Stomach (tissue), 9 donors: ENCODE results near the gene TMOD3. TPM values are rescaled to one million over a fixed set of nuclear protein-coding genes. Genes with fewer than 3 reads are reported as not detected.

Experiments
- DNase-seq, 2 donors: peaks; one replicate each; pipeline versions ENCODE4 v3.0.0 to v3.0.0-alpha.2; 2013 to 2019
- H3K27ac ChIP-seq, 5 donors: fragments of 200-600 bp in 4 of 5; sonication (generic) in 4 of 5; one replicate each; pipeline ENCODE4 v1.5.1; 2013 to 2019; ENCODE audit warnings: mild to moderate bottlenecking in 1 of 5, moderate library complexity in 1 of 5
- H3K27me3 ChIP-seq, 3 donors: fragments of 200-600 bp; sonication (generic); one replicate each; pipeline ENCODE4 v1.5.1; 2017 to 2019; ENCODE audit warnings: mixed run types in 1 of 3
- H3K36me3 ChIP-seq, 4 donors: fragments of 200-600 bp; sonication (generic); 1 replicate in 3 of 4; 2 replicates in 1 of 4; pipeline ENCODE4 v1.5.1; 2016 to 2019
- H3K4me1 ChIP-seq, 4 donors: fragments of 200-600 bp; sonication (generic); one replicate each; pipeline ENCODE4 v1.5.1; 2016 to 2019
- H3K4me3 ChIP-seq, 4 donors: fragments of 200-600 bp; sonication (generic) in 3 of 4; one replicate each; pipeline ENCODE4 v1.5.1; 2016 to 2019; ENCODE audit warnings: mild to moderate bottlenecking in 1 of 4
- H3K9me3 ChIP-seq, 4 donors: fragments of 200-600 bp; sonication (generic); one replicate each; pipeline ENCODE4 v1.5.1; 2016 to 2019
- CTCF ChIP-seq, 7 experiments: fragments of 450-650 bp in 4 of 7; fragments of 200-600 bp in 3 of 7; sonication (generic) in 3 of 7; IDR thresholded peaks; one replicate each; pipeline ENCODE4 v1.5.1; 2016 to 2019; ENCODE audit warnings: antibody characterized with exemption in 7 of 7, control low read depth in 2 of 7, mild to moderate bottlenecking in 1 of 7
- EP300 ChIP-seq: sonication (generic); formaldehyde crosslinking; IDR thresholded peaks from one replicate; pipeline ENCODE4 v1.6.1; 2017; ENCODE audit warnings: antibody characterized with exemption
- POLR2A ChIP-seq, 4 donors: fragments of 450-650 bp; IDR thresholded peaks; one replicate each; pipeline ENCODE4 v1.6.1; 2016; ENCODE audit warnings: antibody characterized with exemption in 4 of 4, control low read depth in 2 of 4, mild to moderate bottlenecking in 1 of 4, moderate library complexity in 1 of 4
- POLR2AphosphoS5 ChIP-seq, 3 donors: sonication (generic); formaldehyde crosslinking; IDR thresholded peaks; one replicate each; pipeline ENCODE4 v1.6.1; 2016; ENCODE audit warnings: antibody characterized with exemption in 3 of 3
- WGBS, 5 donors: extraction: QIAGEN DNeasy Blood & Tissue Kit in 3 of 5; methylation state at CpG; one replicate each; pipeline versions ENCODE4 v1.1.5 to v1.1.7; 2013 to 2018; 5-methylcytosine and 5-hydroxymethylcytosine counted together
- intact Hi-C: fragments of 100-400 bp; cut with DNase I; formaldehyde crosslinking; loops from one replicate; pipeline ENCODE4 v1.15.1; 2023; ENCODE audit warnings: low total_unique reads
- polyA plus RNA-seq, 3 donors: library from polyadenylated mRNA; stranded (reverse); fragments of 200-250 nt; gene quantifications; one replicate each; pipeline ENCODE4 v1.2.3, GENCODE V29; 2013
- total RNA-seq, 5 donors: library from RNA; depleted of rRNA; stranded (reverse); fragments of >200 nt; gene quantifications; one replicate each; pipeline versions ENCODE4 v1.1.0 to v1.2.3, GENCODE V29; 2014 to 2016
- donor health status: healthy with polysubstance abuse.
- donor health status: Bipolar disorder and iron deficiency.
- donor health status: healthy.

The TMOD3 gene
- total and polyA plus RNA-seq, 8 donors, result 10.1 to 64.3 (median 15.2) TPM

GRCh38 chr15:51812598-51812997 lies 16.9 kb upstream of the TMOD3 start:
- no peaks in the 10 kb centered on the region for H3K27me3 ChIP-seq
- 82 to 92% (median 87%) methylated on average over 2 of the region's 2 CpGs for WGBS, 5 donors
- no peak for DNase-seq
- H3K36me3 ChIP-seq, result peaks cover 0 to 15% (median 10%) of the 10 kb centered on the region in 4 donors
- H3K4me3 ChIP-seq, result no peak overlapping the region
- H3K27ac ChIP-seq, result no peak overlapping the region
- H3K4me1 ChIP-seq, result peaks cover 0 to 12% (median 6%) of the 10 kb centered on the region in 4 donors
- TF ChIP-seq EP300 (no peak), POLR2A (IDR thresholded peaks at IDR 0.05) (no peak), CTCF (IDR thresholded peaks at IDR 0.05) (no peak), POLR2AphosphoS5 (IDR thresholded peaks at IDR 0.05) (no peak)
- intact Hi-C loops, result no loop called here
- no peaks in the 10 kb centered on the region for H3K9me3 ChIP-seq

- no peaks in the 10 kb centered on the region for H3K27me3 ChIP-seq
- H3K36me3 ChIP-seq, result peaks cover 0 to 13% (median 2%) of the 10 kb centered on the region in 4 donors
- no peak for DNase-seq
- no peak for TF ChIP-seq POLR2AphosphoS5 (IDR thresholded peaks at IDR 0.05)
- TF ChIP-seq POLR2A (IDR thresholded peaks at IDR 0.05), result no peak
- TF ChIP-seq EP300, result no peak
- no peak for TF ChIP-seq CTCF (IDR thresholded peaks at IDR 0.05)
- no peaks in the 10 kb centered on the region for H3K9me3 ChIP-seq
- no peak overlapping the region for H3K27ac ChIP-seq
- no peak overlapping the region for H3K4me3 ChIP-seq
- 89 to 94% (median 90%) methylated on average over 3 of the region's 3 CpGs for WGBS, 5 donors
- peaks cover 0 to 12% (median 6%) of the 10 kb centered on the region in 4 donors for H3K4me1 ChIP-seq
- intact Hi-C loops, result no loop called here
These were observed 14.8 kb upstream of the TMOD3 start for GRCh38 chr15:51814606-51815005.

GRCh38 chr15:51816611-51817010 lies 12.8 kb upstream of the TMOD3 start:
- H3K36me3 ChIP-seq, result peaks cover 0 to 7% (median 0%) of the 10 kb centered on the region in 4 donors
- intact Hi-C loops, result no loop called here

GRCh38 chr15:51818150-51818549 lies 11.3 kb upstream of the TMOD3 start:
- WGBS, 5 donors, result 77 to 90% (median 88%) methylated on average over 3 of the region's 3 CpGs
- H3K27me3 ChIP-seq, result no peaks in the 10 kb centered on the region
- H3K27ac ChIP-seq, result no peak overlapping the region
- H3K4me1 ChIP-seq, result peaks cover 0 to 12% (median 6%) of the 10 kb centered on the region in 4 donors
- no peak overlapping the region for H3K4me3 ChIP-seq
- TF ChIP-seq POLR2A (IDR thresholded peaks at IDR 0.05), result no peak
- no peak for TF ChIP-seq CTCF (IDR thresholded peaks at IDR 0.05)
- TF ChIP-seq EP300, result no peak
- no peak for TF ChIP-seq POLR2AphosphoS5 (IDR thresholded peaks at IDR 0.05)
- peaks cover 0 to 15% (median 8%) of the 10 kb centered on the region in 4 donors for H3K9me3 ChIP-seq
- H3K36me3 ChIP-seq, result peaks cover 0 to 7% (median 0%) of the 10 kb centered on the region in 4 donors
- intact Hi-C loops, result no loop called here
- no peak for DNase-seq

More at GRCh38 chr15:51816611-51817010, 12.8 kb upstream of the TMOD3 start:
- H3K27me3 ChIP-seq, result no peaks in the 10 kb centered on the region
- peaks cover 0 to 12% (median 6%) of the 10 kb centered on the region in 4 donors for H3K4me1 ChIP-seq
- peak in 1 of 2 donors; percentile 56 for DNase-seq
- TF ChIP-seq CTCF (IDR thresholded peaks at IDR 0.05), result no peak
- TF ChIP-seq POLR2AphosphoS5 (IDR thresholded peaks at IDR 0.05), result no peak
- no peak for TF ChIP-seq POLR2A (IDR thresholded peaks at IDR 0.05)
- TF ChIP-seq EP300, result no peak
- peaks cover 0 to 10% (median 7%) of the 10 kb centered on the region in 4 donors for H3K9me3 ChIP-seq
- no peak overlapping the region for H3K4me3 ChIP-seq
- no peak overlapping the region for H3K27ac ChIP-seq
